Measurements from ENCODE around the gene SH3GL1.
A peak's percentile ranks its signal among the peaks of the same experiment; 100 is the strongest.

SH3GL1 gene

GRCh38 chr19:4376028-4376670 is 24.2 kb downstream of the SH3GL1 start:
- no peak for DNase-seq (ENCODE audit: low read depth in 2 of 2)

- DNase-seq (ENCODE audit: low read depth in 2 of 2): no peak
Measured at GRCh38 chr19:4375164-4376027, 25.0 kb downstream of the SH3GL1 start.

GRCh38 chr19:4374498-4375163 is 25.7 kb downstream of the SH3GL1 start:
- DNase-seq (ENCODE audit: low read depth in 2 of 2): no peak

GRCh38 chr19:4373601-4374497 is 26.5 kb downstream of the SH3GL1 start:
- no peak for DNase-seq (ENCODE audit: low read depth in 2 of 2)

- no peak for DNase-seq (ENCODE audit: low read depth in 2 of 2)
Measured at GRCh38 chr19:4373013-4373367, 27.4 kb downstream of the SH3GL1 start.

- no peak for DNase-seq (ENCODE audit: low read depth in 2 of 2)
Measured at GRCh38 chr19:4372165-4373012, 28.0 kb downstream of the SH3GL1 start.

GRCh38 chr19:4371247-4372164 is 28.8 kb downstream of the SH3GL1 start:
- DNase-seq (ENCODE audit: low read depth in 2 of 2): no peak

GRCh38 chr19:4370418-4371041 is 29.8 kb downstream of the SH3GL1 start:
- no peak for DNase-seq (ENCODE audit: low read depth in 2 of 2)

- DNase-seq (ENCODE audit: low read depth in 2 of 2): peak; percentile 57 to 58
Measured at GRCh38 chr19:4369888-4370260, 30.5 kb downstream of the SH3GL1 start.

- peak; percentile 24 to 38 for DNase-seq (ENCODE audit: low read depth in 2 of 2)
Measured at GRCh38 chr19:4369109-4369887, 31.0 kb downstream of the SH3GL1 start.

GRCh38 chr19:4368128-4368820 is 32.1 kb downstream of the SH3GL1 start:
- no peak for DNase-seq (ENCODE audit: low read depth in 2 of 2)

GRCh38 chr19:4367781-4368127 is 32.6 kb downstream of the SH3GL1 start:
- no peak for DNase-seq (ENCODE audit: low read depth in 2 of 2)

- no peak for DNase-seq (ENCODE audit: low read depth in 2 of 2)
Measured at GRCh38 chr19:4367336-4367723, 33.0 kb downstream of the SH3GL1 start.

GRCh38 chr19:4366666-4367335 is 33.5 kb downstream of the SH3GL1 start:
- DNase-seq (ENCODE audit: low read depth in 2 of 2): no peak

- DNase-seq (ENCODE audit: low read depth in 2 of 2): no peak
Measured at GRCh38 chr19:4365791-4366665, 34.3 kb downstream of the SH3GL1 start.

GRCh38 chr19:4365341-4365740 is 35.0 kb downstream of the SH3GL1 start:
- no peak for DNase-seq (ENCODE audit: low read depth in 2 of 2)
